Measurements from ENCODE around the gene EIF4G3.

Gene EIF4G3

DNA sequence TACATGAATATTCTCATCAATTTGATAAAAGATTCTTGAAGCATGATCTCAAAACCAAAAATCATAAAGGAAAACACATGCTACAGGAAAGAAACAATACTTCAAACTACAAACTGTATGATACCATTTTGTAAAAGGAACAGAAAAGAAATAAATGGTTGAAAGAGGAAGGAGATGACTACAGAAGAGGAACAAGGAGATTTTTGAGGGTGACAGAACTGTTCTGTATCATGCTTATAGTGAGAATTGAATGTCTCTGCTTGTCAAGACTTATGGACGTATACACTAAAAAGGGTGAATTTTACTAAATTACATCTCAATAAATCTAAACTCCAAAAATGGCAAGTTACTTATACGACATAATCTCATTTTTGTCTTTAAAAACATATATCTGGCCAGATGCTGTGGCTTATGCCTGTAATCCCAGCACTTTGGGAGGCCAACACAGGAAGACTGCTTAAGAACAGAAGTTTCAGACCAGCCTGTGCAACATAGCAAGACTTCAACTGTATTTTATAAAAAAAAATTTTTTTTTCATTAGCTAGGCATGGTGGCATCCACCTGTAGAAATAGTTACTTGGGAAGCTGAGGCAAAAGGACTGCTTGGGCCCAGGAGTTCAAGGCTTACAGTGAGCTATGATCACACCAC, 125.4 kb downstream of the EIF4G3 start:
- Histone ChIP-seq H3K4me3 (no peak overlapping the region), H3K27ac (no peak overlapping the region)
- DNase-seq (ENCODE audit: low spot score) = no peak
- TF ChIP-seq, protein P1, sequence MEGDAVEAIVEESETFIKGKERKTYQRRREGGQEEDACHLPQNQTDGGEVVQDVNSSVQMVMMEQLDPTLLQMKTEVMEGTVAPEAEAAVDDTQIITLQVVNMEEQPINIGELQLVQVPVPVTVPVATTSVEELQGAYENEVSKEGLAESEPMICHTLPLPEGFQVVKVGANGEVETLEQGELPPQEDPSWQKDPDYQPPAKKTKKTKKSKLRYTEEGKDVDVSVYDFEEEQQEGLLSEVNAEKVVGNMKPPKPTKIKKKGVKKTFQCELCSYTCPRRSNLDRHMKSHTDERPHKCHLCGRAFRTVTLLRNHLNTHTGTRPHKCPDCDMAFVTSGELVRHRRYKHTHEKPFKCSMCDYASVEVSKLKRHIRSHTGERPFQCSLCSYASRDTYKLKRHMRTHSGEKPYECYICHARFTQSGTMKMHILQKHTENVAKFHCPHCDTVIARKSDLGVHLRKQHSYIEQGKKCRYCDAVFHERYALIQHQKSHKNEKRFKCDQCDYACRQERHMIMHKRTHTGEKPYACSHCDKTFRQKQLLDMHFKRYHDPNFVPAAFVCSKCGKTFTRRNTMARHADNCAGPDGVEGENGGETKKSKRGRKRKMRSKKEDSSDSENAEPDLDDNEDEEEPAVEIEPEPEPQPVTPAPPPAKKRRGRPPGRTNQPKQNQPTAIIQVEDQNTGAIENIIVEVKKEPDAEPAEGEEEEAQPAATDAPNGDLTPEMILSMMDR (IDR thresholded peaks at IDR 0.05) = no peak

GRCh38 chr1:21050031-21050430, 126.7 kb downstream of the EIF4G3 start:
- TF ChIP-seq, protein P1 (IDR thresholded peaks at IDR 0.05) = no peak
- DNase-seq (ENCODE audit: low spot score) = no peak
- no peak overlapping the region for H3K4me3 ChIP-seq
- no peak overlapping the region for H3K27ac ChIP-seq

DNA sequence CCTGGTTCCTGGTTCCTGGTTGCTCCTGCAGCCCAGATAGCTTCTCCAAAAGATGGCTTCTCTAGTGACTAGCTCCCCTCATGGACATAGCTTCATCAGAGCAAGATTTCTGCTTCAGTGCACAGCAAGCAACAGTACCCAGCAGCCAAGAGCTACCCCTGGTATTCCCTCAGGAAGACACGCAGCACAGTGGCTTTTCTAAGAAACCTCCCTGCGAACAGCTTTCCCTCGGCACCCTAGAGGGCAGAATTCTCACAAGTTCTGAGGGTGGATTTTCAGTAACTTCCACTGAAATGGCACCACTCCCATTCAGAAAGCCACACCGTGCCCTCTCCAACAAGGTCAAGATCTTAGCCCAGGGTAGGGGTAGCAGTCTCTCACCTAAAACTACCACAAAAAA, 128.2 kb downstream of the EIF4G3 start:
- TF ChIP-seq, protein P1 (IDR thresholded peaks at IDR 0.05) = no peak
- Histone ChIP-seq H3K4me3 (no peak overlapping the region), H3K27ac (no peak overlapping the region)
- no peak for DNase-seq (ENCODE audit: low spot score)

GRCh38 chr1:21046132-21046531, 130.6 kb downstream of the EIF4G3 start:
- no peak for DNase-seq (ENCODE audit: low spot score)
- H3K4me3 ChIP-seq = no peak overlapping the region
- no peak overlapping the region for H3K27ac ChIP-seq
- TF ChIP-seq, protein P1 (IDR thresholded peaks at IDR 0.05) = no peak

- no peak overlapping the region for H3K4me3 ChIP-seq
- no peak for DNase-seq (ENCODE audit: low spot score)
- TF ChIP-seq, protein P1 (IDR thresholded peaks at IDR 0.05) = no peak
Measured at GRCh38 chr1:21045351-21045750, 131.3 kb downstream of the EIF4G3 start.

DNA sequence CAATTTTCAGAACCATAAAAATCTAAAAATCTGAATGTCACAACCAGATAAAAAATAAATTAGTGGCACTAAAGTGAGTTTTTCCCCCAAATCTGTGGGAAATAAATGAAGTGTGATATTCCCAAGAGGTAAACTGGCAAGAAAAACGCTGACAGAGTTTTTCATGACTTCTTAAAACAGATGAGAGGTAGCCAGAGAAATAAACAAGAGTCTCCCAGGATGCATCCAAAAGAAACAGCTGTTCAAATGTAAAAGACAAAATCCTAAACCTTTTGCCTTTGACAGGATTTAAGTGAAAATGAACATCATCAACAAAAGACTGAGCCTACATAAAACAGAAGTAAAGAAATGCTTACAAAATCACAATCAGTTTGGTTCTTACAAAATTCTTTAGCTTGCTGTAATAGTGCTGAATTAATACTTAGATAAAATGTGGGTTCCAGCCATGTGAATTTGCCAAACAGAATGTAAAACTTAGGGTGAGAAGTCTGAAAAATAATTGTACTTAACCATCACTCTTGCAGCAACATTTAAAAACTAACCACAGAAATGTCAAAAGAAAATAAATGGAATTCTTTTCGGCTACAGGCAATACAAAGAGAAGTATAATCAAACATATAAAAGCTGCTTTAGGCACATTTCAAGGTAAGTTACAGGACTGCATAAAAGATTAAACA, 133.6 kb downstream of the EIF4G3 start:
- DNase-seq (ENCODE audit: low spot score) = no peak
- H3K27ac ChIP-seq = no peak overlapping the region
- no peak overlapping the region for H3K4me3 ChIP-seq
- TF ChIP-seq, protein P1 (IDR thresholded peaks at IDR 0.05) = no peak

More at GRCh38 chr1:21045351-21045750, 131.3 kb downstream of the EIF4G3 start:
- H3K27ac ChIP-seq = no peak overlapping the region

DNA sequence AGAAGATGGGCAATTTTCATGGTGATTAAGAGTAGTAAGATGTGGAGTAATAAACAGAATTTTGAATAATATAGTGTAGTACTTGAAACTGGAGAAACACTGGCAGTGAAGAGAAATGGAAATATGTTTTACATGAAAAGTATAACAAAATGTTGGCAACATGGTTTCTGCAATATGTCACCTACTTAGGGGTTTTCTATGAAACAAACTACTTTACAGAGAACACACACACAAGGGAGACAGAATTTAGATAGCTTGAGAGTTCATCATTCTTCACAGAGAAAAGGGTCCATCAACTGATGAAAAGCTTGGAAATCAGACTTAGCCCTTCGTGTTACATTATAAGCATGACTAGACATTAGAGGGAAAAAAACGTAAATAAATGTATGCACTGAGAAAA, 135.2 kb downstream of the EIF4G3 start:
- no peak for DNase-seq (ENCODE audit: low spot score)
- Histone ChIP-seq H3K27ac (no peak overlapping the region), H3K4me3 (no peak overlapping the region)
- TF ChIP-seq, protein P1 (IDR thresholded peaks at IDR 0.05) = no peak
